Activated naive CD4-positive, alpha-beta T cell treated with anti-CD3 and anti-CD28 coated beads for 36 hours (primary cell): ENCODE results near the gene ZNF490. TPM values are rescaled to one million over a fixed set of nuclear protein-coding genes. Genes with fewer than 3 reads are reported as not detected.
"Not testable (repeated sequence)": the region's sequence is repeated elsewhere in the genome, so short reads cannot be mapped to it uniquely, and the experiment has no call there.

ENCODE experiments used
- CTCF ChIA-PET: fragments of 350-600 bp; sonication (Branson Sonifier 250); formaldehyde crosslinking; loops from one replicate; lab custom pipeline; 2021; ENCODE audit warnings: antibody characterized with exemption; lab: Charles Lee
- DNase-seq: peaks from one replicate; pipeline ENCODE4 v3.0.0-alpha.2; 2020
- H3K27ac Mint-ChIP-seq: one replicate; pipeline ENCODE4 v1.8.0; 2021; ENCODE audit warnings: mild to moderate bottlenecking, mixed read lengths
- H3K27me3 Mint-ChIP-seq: one replicate; pipeline ENCODE4 v1.8.0; 2021; ENCODE audit warnings: low read depth, mixed read lengths
- H3K36me3 Mint-ChIP-seq: one replicate; pipeline ENCODE4 v1.8.0; 2021; ENCODE audit warnings: low read depth, mixed read lengths
- H3K4me1 Mint-ChIP-seq: one replicate; pipeline ENCODE4 v1.8.0; 2021; ENCODE audit warnings: low read depth, mixed read lengths
- H3K4me3 Mint-ChIP-seq: one replicate; pipeline ENCODE4 v1.8.0; 2021; ENCODE audit warnings: mild to moderate bottlenecking, moderate library complexity, mixed read lengths
- H3K9me3 Mint-ChIP-seq: one replicate; pipeline ENCODE4 v1.8.0; 2021; ENCODE audit warnings: mixed read lengths
- intact Hi-C: fragments of 100-400 bp; cut with micrococcal nuclease; formaldehyde crosslinking; loops from one replicate; pipeline ENCODE4 v1.15.1; 2023
- total RNA-seq, 2 experiments: library from RNA; stranded (reverse); gene quantifications; one replicate each; pipeline ENCODE4 v1.2.3, GENCODE V29; 2021

Gene ZNF490
- total RNA-seq, 2 experiments from 2014 or later = 3.9 to 5.0 TPM

- Mint-ChIP-seq H3K9me3 (no peaks in the 10 kb centered on the region), H3K36me3 (peaks cover 6% of the 10 kb centered on the region), H3K27me3 (no peaks in the 10 kb centered on the region), H3K27ac (no peak overlapping the region), H3K4me1 (peaks cover 18% of the 10 kb centered on the region), H3K4me3 (no peak overlapping the region)
- CTCF ChIA-PET = no interaction called here
- DNase-seq = no peak
- intact Hi-C loops = no loop called here
These were observed 30.8 kb upstream of the ZNF490 start for GRCh38 chr19:12641456-12641855.

GRCh38 chr19:12639901-12640613, 29.4 kb upstream of the ZNF490 start:
- CTCF ChIA-PET = interaction anchor here (0.6 to 1.5 kb wide), 13 partner anchors 9 to 270 kb away, joined by 3 to 6 read pairs (median 3); partner anchors contain the start of gene TNPO2
- no peaks in the 10 kb centered on the region for H3K9me3 Mint-ChIP-seq
- peak overlapping the region; percentile 68 for H3K4me3 Mint-ChIP-seq
- H3K36me3 Mint-ChIP-seq = peaks cover 6% of the 10 kb centered on the region
- intact Hi-C loops = loop anchor here (1.0 kb wide), 3 partner anchors 26 to 76 kb away; partner anchors contain the start of genes MAN2B1 and WDR83
- peak; percentile 94 for DNase-seq
- H3K4me1 Mint-ChIP-seq = peaks cover 24% of the 10 kb centered on the region
- no peaks in the 10 kb centered on the region for H3K27me3 Mint-ChIP-seq
- H3K27ac Mint-ChIP-seq = peak overlapping the region; percentile 54

- H3K27me3 Mint-ChIP-seq = no peaks in the 10 kb centered on the region
- CTCF ChIA-PET = interaction anchor here (0.9 to 1.5 kb wide), 2 partner anchors 8 to 23 kb away, joined by 3 to 4 read pairs; no protein-coding TSS in a partner anchor
- H3K4me1 Mint-ChIP-seq = peaks cover 28% of the 10 kb centered on the region
- no peak for DNase-seq
- no peaks in the 10 kb centered on the region for H3K9me3 Mint-ChIP-seq
- H3K27ac Mint-ChIP-seq = no peak overlapping the region
- H3K4me3 Mint-ChIP-seq = no peak overlapping the region
- intact Hi-C loops = no loop called here
- peaks cover 5% of the 10 kb centered on the region for H3K36me3 Mint-ChIP-seq
These were observed 28.1 kb upstream of the ZNF490 start for GRCh38 chr19:12638611-12639182.

DNA sequence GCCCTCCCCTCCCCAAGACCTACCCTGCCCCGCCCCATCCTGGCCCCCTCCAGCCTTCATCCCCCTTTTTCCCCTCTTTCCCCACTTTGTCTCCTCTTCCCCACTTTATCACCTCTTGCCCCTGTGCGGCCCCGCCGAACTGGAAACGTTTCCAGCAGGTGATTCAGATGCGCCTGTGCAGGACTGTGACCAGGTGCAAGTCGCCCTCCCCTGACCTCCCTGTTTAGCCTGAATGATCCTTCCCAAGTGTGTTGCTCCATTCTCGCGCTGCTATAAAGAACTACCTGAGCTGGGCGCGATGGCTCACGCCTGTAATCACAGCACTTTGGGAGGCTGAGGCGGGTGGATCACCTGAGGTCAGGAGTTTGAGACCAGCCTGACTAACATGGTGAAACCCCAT, 26.0 kb upstream of the ZNF490 start:
- Mint-ChIP-seq H3K27me3 (no peaks in the 10 kb centered on the region), H3K27ac (no peak overlapping the region), H3K36me3 (peaks cover 5% of the 10 kb centered on the region), H3K9me3 (no peaks in the 10 kb centered on the region), H3K4me3 (no peak overlapping the region), H3K4me1 (peaks cover 28% of the 10 kb centered on the region)
- CTCF ChIA-PET = no interaction called here
- intact Hi-C loops = no loop called here
- DNase-seq = no peak

DNA sequence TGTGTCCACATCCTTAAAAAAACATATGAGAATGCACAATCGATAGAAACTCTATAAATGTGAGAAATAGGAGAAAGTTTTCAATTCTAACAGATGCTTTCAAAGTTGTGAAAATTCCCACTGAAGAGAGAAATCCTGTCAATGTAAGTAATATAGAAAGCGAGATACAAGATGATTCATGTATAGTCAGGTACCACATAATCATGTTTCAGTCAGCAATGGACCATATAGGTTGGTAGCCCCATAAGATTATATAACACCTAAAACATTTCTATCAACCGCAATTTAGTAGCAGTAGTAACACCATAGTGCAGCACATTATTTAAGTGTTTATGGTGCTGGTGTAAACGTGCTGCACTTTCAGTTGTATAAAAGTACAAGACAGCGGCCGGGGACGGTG, 18.6 kb upstream of the ZNF490 start:
- H3K27ac Mint-ChIP-seq = no peak overlapping the region
- H3K4me1 Mint-ChIP-seq = peaks cover 15% of the 10 kb centered on the region
- peaks cover 25% of the 10 kb centered on the region for H3K9me3 Mint-ChIP-seq
- CTCF ChIA-PET = no interaction called here
- H3K4me3 Mint-ChIP-seq = no peak overlapping the region
- DNase-seq = no peak
- intact Hi-C loops = no loop called here
- H3K36me3 Mint-ChIP-seq = peaks cover 47% of the 10 kb centered on the region
- H3K27me3 Mint-ChIP-seq = no peaks in the 10 kb centered on the region

- H3K27ac Mint-ChIP-seq = no peak overlapping the region
- peaks cover 25% of the 10 kb centered on the region for H3K9me3 Mint-ChIP-seq
- CTCF ChIA-PET = no interaction called here
These were observed 17.7 kb upstream of the ZNF490 start for GRCh38 chr19:12628040-12629022.

DNA sequence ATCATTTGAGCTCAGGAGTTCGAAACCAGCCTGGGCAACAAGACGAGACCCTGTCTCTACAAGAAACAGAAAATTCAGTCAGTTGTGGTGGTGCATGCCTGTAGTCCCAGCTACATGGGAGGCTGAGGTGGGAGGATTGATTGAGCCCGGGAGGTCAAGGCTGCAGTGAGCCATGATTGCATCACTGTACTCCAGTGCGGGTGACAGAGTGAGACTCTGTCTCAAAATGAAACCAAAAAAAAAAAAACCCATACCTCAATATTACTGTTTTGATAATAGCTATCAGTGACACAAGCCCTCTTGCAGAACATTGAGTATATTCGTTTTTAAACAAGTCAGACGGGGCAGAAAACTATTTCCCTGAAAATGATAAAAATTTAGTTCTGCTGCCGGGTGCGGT, 16.3 kb upstream of the ZNF490 start:
- CTCF ChIA-PET = no interaction called here
- Mint-ChIP-seq H3K4me3 (no peak overlapping the region), H3K36me3 (peaks cover 50% of the 10 kb centered on the region), H3K9me3 (peaks cover 25% of the 10 kb centered on the region), H3K27ac (no peak overlapping the region), H3K4me1 (peaks cover 13% of the 10 kb centered on the region), H3K27me3 (no peaks in the 10 kb centered on the region)
- intact Hi-C loops = no loop called here
- no peak for DNase-seq

More at GRCh38 chr19:12628040-12629022, 17.7 kb upstream of the ZNF490 start:
- peaks cover 13% of the 10 kb centered on the region for H3K4me1 Mint-ChIP-seq
- H3K36me3 Mint-ChIP-seq = peaks cover 48% of the 10 kb centered on the region
- no peak overlapping the region for H3K4me3 Mint-ChIP-seq
- no peaks in the 10 kb centered on the region for H3K27me3 Mint-ChIP-seq
- intact Hi-C loops = no loop called here
- DNase-seq = no peak

- intact Hi-C loops = no loop called here
- Mint-ChIP-seq H3K27me3 (no peaks in the 10 kb centered on the region), H3K27ac (no peak overlapping the region), H3K4me1 (peaks cover 12% of the 10 kb centered on the region), H3K9me3 (peaks cover 16% of the 10 kb centered on the region), H3K4me3 (no peak overlapping the region), H3K36me3 (peaks cover 34% of the 10 kb centered on the region)
- DNase-seq = no peak
- CTCF ChIA-PET = interaction anchor here (0.6 to 1.1 kb wide), 2 partner anchors 10 to 59 kb away, joined by 3 read pairs; no protein-coding TSS in a partner anchor
These were observed 12.9 kb upstream of the ZNF490 start for GRCh38 chr19:12623361-12624031.

DNA sequence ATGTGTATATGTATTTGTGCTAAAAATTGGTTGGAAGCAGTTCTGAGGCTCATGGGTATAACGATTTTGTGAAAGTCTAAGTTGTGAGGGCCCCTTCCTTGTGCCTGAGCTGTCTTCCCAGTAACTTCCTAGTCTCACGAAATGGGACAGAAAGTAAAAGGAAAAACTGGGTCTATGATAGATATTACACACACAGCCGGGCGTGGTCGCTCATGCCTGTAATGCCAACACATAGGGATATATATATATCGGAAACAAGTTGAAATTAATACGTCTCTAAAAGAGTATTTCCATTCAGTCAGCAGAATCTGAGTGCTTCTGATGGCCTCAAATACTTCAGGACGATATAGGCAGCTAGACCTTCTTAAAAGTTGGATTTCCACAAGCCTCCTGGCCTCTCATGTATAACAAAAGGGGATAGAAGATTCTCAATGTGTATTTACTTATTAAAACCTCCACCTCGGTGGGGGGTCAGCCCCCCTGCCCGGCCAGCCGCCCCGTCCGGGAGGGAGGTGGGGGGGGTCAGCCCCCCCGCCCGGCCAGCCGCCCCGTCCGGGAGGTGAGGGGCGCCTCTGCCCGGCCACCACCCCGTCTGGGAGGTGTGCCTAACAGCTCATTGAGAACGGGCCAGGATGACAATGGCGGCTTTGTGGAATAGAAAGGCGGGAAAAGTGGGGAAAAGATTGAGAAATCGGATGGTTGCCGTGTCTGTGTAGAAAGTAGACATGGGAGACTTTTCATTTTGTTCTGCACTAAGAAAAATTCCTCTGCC, 10.8 kb upstream of the ZNF490 start:
- DNase-seq, H3K27ac Mint-ChIP-seq, CTCF ChIA-PET, H3K9me3 Mint-ChIP-seq, intact Hi-C loops, H3K27me3 Mint-ChIP-seq, H3K4me3 Mint-ChIP-seq: not testable (repeated sequence)
- Mint-ChIP-seq H3K4me1 (peaks cover 14% of the 10 kb centered on the region), H3K36me3 (peaks cover 18% of the 10 kb centered on the region)

DNA sequence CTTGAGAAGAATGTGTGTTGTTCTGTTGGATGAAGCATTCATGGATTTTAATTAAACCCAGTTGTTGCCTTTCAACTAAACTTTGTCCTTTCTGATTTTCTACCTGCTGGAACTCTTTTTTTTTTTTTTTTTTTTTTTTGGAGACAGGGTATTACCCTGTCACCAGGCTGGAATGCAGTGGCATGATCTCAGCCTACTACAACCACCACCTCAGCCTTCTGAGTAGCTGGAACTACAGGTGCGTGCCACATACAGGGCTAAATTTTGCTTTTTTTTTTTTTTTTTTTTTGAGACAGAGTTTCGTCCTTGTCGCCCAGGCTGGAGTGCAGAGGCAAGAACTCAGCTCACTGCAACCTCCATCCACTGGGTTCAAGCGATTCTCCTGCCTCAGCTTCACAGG, 7.0 kb upstream of the ZNF490 start:
- Mint-ChIP-seq H3K9me3 (no peaks in the 10 kb centered on the region), H3K27ac (no peak overlapping the region), H3K4me1 (peaks cover 42% of the 10 kb centered on the region), H3K36me3 (peaks cover 22% of the 10 kb centered on the region), H3K4me3 (no peak overlapping the region), H3K27me3 (no peaks in the 10 kb centered on the region)
- no peak for DNase-seq
- intact Hi-C loops = no loop called here
- CTCF ChIA-PET = no interaction called here

DNA sequence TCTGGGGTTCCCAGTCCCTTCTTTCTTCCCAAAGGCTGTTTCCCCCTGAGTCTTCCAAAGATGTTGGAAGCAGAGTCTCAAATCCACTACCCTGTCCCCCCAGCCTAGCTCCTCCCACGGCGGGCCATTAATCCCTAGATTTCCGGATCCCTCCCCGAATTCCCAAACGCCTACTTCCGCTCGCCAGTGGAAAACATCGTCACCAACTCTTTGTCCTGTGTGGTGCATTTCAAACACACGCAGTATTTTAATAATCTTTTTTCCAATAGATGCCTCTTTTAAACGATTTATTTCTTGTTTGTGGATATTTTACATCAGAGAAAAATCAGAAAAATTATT, 717 bp upstream of the ZNF490 start:
- Mint-ChIP-seq H3K27me3 (no peaks in the 10 kb centered on the region), H3K4me3 (peak overlapping the region; percentile 100), H3K36me3 (peaks cover 19% of the 10 kb centered on the region), H3K9me3 (no peaks in the 10 kb centered on the region), H3K27ac (peak overlapping the region; percentile 95), H3K4me1 (peaks cover 49% of the 10 kb centered on the region)
- CTCF ChIA-PET = no interaction called here
- DNase-seq = no peak
- intact Hi-C loops = loop anchor here (2.0 to 5.0 kb wide), 4 partner anchors 47 to 624 kb away; partner anchors contain the start of genes TRIR and ZNF136
